Lower leg skin (tissue), 4 donors: ENCODE results near the gene PEX14. TPM values are rescaled to one million over a fixed set of nuclear protein-coding genes. Genes with fewer than 3 reads are reported as not detected.

Source experiments
- DNase-seq, 2 donors: peaks; one replicate each; pipeline ENCODE4 v3.0.0-alpha.2; 2019; ENCODE audit warnings: low spot score in 2 of 2
- H3K4me3 ChIP-seq: fragments of 200-600 bp; sonication (generic); 2 replicates; pipeline ENCODE4 v1.5.1; 2017; ENCODE audit warnings: mild to moderate bottlenecking, low read depth; ENCODE audit not compliant: poor library complexity, severe bottlenecking
- CTCF ChIP-seq, 3 donors: fragments of 450-650 bp; IDR thresholded peaks; one replicate each; pipeline ENCODE4 v1.5.1; 2016; ENCODE audit warnings: antibody characterized with exemption in 3 of 3, mild to moderate bottlenecking in 3 of 3, moderate library complexity in 2 of 3
- POLR2A ChIP-seq, 2 donors: fragments of 450-650 bp; IDR thresholded peaks; one replicate each; pipeline ENCODE4 v1.6.1; 2016 to 2017; ENCODE audit warnings: antibody characterized with exemption in 2 of 2, mild to moderate bottlenecking in 1 of 2, moderate library complexity in 1 of 2
- WGBS, 2 donors: methylation state at CpG; one replicate each; pipeline ENCODE4 v1.1.5; 2018; 5-methylcytosine and 5-hydroxymethylcytosine counted together
- intact Hi-C: fragments of 100-400 bp; cut with DNase I; formaldehyde crosslinking; loops from one replicate; pipeline ENCODE4 v1.15.0; 2023; ENCODE audit warnings: low total_unique reads
- total RNA-seq, 4 donors: library from RNA; depleted of rRNA; stranded (reverse); fragments of >200 nt; gene quantifications; one replicate each; pipeline ENCODE4 v1.1.0, GENCODE V29; 2016

The PEX14 gene
- total RNA-seq, 4 donors from 2014 or later: 14.1 to 22.8 (median 18.9) TPM

- no peak overlapping the region for H3K4me3 ChIP-seq
- 29% methylated on average over 14 to 21 of the region's 23 CpGs for WGBS, 2 donors
- intact Hi-C loops: no loop called here
- DNase-seq: no peak
- no peak for TF ChIP-seq CTCF (IDR thresholded peaks at IDR 0.05)
- no peak for TF ChIP-seq POLR2A (IDR thresholded peaks at IDR 0.05)
Observed at GRCh38 chr1:10634428-10635084, 159.8 kb downstream of the PEX14 start.

DNA sequence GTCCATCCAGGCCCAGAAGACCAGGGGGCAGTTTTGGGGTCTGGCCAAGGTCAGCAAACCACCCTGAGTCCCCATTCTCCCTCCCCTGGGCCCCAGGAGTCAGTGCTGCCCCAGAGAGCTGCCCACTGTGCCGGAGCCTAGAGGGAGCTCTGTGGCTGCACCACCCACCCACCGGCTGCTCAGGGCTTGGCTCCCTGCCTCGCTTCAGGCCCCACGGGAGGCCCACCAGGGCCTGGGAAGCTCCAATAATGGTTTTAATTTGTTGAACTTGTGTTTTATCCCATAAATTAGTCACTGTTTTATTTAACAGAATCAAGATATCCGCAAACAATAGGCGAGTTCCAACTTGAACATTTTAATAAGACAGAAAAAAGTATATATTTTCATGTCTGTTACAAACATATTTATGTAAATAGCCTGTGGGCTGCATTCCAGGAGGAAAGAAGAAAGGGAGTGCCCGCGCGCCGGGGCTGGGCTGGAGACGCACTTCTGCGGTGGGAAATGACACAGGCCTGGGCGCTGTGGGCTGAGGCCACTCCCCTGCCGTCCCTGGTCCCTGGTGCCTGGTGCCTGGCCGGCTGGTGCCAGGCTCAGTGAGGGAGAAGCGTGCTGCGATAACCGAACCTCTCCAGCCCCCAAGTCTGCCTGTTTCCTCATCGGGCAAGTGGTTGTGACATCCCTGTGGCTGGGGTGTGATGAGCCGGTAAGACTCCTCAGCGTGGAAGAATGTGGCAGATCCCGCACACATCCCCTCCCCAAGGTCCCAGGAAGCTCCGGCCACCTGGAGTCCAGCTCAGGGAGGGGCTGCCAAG, 160.5 kb downstream of the PEX14 start:
- no peak overlapping the region for H3K4me3 ChIP-seq
- peak in 1 of 2 donors; percentile 44 for DNase-seq
- TF ChIP-seq CTCF (IDR thresholded peaks at IDR 0.05): no peak
- TF ChIP-seq POLR2A (IDR thresholded peaks at IDR 0.05): no peak
- intact Hi-C loops: no loop called here
- 19 to 23% methylated on average over 20 to 23 of the region's 23 CpGs for WGBS, 2 donors

DNA sequence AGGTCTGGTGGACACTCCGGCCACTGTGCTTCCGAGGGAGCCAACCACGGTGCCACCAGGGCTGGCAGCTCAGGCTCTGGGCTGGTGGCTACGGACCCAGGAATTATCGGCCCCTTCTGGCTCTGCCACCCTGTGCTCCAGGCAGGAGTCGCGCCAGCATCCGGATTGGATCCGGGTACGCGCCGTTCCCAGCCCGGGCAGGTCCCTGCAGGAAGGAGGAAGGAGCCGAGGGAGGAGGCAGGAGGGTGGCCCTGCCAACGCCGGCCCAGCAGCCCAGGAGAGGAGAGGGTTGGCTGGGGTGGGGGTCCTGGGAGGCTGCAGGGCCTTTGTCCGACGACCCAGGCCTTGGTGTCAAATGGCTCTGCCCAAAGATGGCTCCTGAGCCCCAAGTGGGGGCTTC, 161.2 kb downstream of the PEX14 start:
- 67 to 71% methylated on average over 18 of the region's 18 CpGs for WGBS, 2 donors
- H3K4me3 ChIP-seq: no peak overlapping the region
- intact Hi-C loops: no loop called here
- TF ChIP-seq POLR2A (IDR thresholded peaks at IDR 0.05) (no peak), CTCF (IDR thresholded peaks at IDR 0.05) (no peak)
- peak in 1 of 2 donors; percentile 66 for DNase-seq

DNA sequence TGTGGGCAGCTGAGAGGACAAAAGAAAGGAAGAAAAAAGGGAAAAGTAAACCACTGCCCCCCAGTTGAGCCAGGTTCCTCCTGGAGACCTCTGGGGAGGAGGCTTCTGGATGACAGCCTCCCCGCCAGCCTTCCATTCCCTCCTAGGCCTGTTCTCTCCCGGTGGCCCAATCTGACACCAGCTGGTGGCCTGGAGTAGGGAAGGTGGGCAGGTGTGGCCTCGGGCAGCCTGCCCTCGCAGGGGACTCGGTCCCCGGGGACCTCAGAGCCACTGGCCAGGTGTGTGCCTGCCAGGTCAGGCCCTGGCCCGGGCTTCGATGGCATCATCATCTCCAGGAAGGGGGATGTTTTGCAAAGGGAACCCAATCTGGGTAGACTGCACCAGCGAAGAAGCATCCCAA, 162.7 kb downstream of the PEX14 start:
- intact Hi-C loops: no loop called here
- H3K4me3 ChIP-seq: no peak overlapping the region
- TF ChIP-seq CTCF (IDR thresholded peaks at IDR 0.05) (no peak), POLR2A (IDR thresholded peaks at IDR 0.05) (no peak)
- DNase-seq: no peak
- WGBS, 2 donors: 71 to 78% methylated on average over 9 of the region's 9 CpGs

GRCh38 chr1:10637834-10638558, 163.2 kb downstream of the PEX14 start:
- TF ChIP-seq CTCF (IDR thresholded peaks at IDR 0.05): no peak
- no peak for TF ChIP-seq POLR2A (IDR thresholded peaks at IDR 0.05)
- DNase-seq: no peak
- H3K4me3 ChIP-seq: no peak overlapping the region
- intact Hi-C loops: no loop called here
- 45% methylated on average over 29 of the region's 29 CpGs for whole genome bisulfite sequencing, 2 donors
